ENCODE measurements around the gene ANKRD66.

ANKRD66 gene

GRCh38 chr6:46792635-46793034, 45.9 kb downstream of the ANKRD66 start:
- DNase-seq: no peak

- no peak for DNase-seq
Measured at GRCh38 chr6:46793138-46793537, 46.4 kb downstream of the ANKRD66 start, which contains the start of gene MEP1A. Gene MEP1A (plus strand): TSS chr6:46793389. CDS start chr6:46793399, 10 bp downstream.

DNA sequence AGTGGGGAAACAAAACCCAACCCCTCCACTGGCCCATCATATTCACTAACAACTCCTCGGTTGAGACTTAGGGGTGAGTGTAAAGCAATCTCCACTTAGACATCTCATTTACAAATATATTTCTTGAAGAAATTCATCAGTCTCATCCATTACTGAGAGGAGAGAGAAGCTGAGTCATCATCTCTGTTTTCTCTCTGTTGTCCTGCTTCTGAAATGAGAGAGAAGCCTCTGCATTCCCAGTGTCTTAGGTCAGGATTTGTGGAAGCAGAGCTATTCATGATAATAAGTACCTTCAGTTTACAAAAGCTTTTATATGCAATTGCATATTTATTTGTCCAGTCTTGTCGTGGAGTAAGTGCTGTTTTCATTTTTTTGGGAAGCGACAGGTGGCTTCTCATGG, 47.3 kb downstream of the ANKRD66 start:
- DNase-seq: no peak

DNA sequence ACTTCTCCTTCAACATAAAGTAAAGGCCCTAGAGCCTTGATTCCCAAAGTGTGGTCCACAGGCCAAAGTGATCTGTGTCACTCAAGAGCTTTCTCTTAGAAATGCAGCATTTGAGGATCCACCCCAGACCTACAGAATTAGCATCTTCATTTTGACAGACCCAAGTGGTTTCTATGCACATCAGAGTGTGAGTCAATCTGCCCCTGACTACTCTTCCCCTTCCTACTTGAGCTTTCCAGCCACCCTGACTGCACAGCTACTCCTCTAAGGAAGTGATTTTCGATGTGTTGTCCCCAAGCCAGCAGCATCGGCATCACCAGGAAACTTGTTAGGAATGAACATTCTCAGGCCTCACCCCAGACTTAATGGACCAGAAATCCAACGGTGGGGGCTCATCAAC, 49.1 kb downstream of the ANKRD66 start:
- no peak for DNase-seq

- DNase-seq: no peak
Measured at GRCh38 chr6:46796848-46797580, 50.3 kb downstream of the ANKRD66 start.

DNA sequence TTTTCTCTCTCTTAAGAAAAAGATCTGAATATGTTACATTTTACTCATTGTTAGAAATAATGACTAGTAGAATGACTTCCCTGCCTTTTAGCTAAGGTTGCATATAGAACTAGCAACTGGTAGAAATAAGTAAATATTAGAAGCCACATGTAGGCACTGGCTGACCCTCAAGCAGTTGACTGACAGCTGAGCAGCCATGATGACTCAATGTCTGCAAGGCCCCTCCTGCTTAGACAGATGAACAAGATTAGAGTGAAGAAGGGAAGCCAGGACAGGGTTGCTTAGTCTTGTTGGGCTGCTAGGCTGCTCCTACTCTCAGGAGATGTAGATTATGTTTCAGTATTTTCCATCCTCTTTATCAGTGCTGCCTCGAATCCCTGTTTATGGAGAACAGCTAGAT, 52.9 kb downstream of the ANKRD66 start:
- DNase-seq: no peak

GRCh38 chr6:46808806-46809205, 62.1 kb downstream of the ANKRD66 start:
- no peak for DNase-seq
